Stimulated activated CD4-positive, alpha-beta T cell treated with anti-CD3 and anti-CD28 coated beads, Interleukin-4, amount 100 ng/mL, for 4 hours (primary cell): ENCODE results near the gene WDR62.

Source experiments
- DNase-seq, 2 experiments: peaks; one replicate each; pipeline ENCODE4 v3.0.0-alpha.2; 2020

Gene WDR62

GRCh38 chr19:36054733-36055686 lies at the start of gene WDR62:
Gene WDR62 (plus strand): TSS chr19:36054897. CDS start chr19:36054972, 75 bp downstream.
- DNase-seq, result peak; percentile 93 to 94

- no peak for DNase-seq
Measured at GRCh38 chr19:36006955-36007354, 47.7 kb upstream of the WDR62 start.

GRCh38 chr19:36008336-36008978 lies 46.2 kb upstream of the WDR62 start, which contains the start of gene SYNE4:
Gene SYNE4 (minus strand): TSS chr19:36008813. CDS start chr19:36008681, 132 bp downstream.
- no peak for DNase-seq

GRCh38 chr19:36009220-36009619 lies 45.5 kb upstream of the WDR62 start:
- DNase-seq, result peak; percentile 18 to 55

GRCh38 chr19:36009633-36010379 lies 44.9 kb upstream of the WDR62 start:
- no peak for DNase-seq

GRCh38 chr19:36010402-36010801 lies 44.3 kb upstream of the WDR62 start:
- no peak for DNase-seq

GRCh38 chr19:36013280-36014011 lies 41.3 kb upstream of the WDR62 start:
- no peak for DNase-seq

GRCh38 chr19:36014012-36014924 lies 40.4 kb upstream of the WDR62 start, which contains the start of gene ALKBH6:
Gene ALKBH6 (minus strand): TSS chr19:36014213. CDS start chr19:36013397, 816 bp downstream.
- peak; percentile 98 to 99 for DNase-seq

- no peak for DNase-seq
Measured at GRCh38 chr19:36019061-36019670, 35.5 kb upstream of the WDR62 start.

GRCh38 chr19:36023432-36023831 lies 31.3 kb upstream of the WDR62 start:
- DNase-seq, result no peak

GRCh38 chr19:36025541-36025940 lies 29.2 kb upstream of the WDR62 start:
- no peak for DNase-seq

GRCh38 chr19:36026091-36026876 lies 28.4 kb upstream of the WDR62 start:
- DNase-seq, result no peak

GRCh38 chr19:36027696-36028095 lies 27.0 kb upstream of the WDR62 start:
- DNase-seq, result no peak

- DNase-seq, result no peak
Measured at GRCh38 chr19:36028313-36029041, 26.2 kb upstream of the WDR62 start.

GRCh38 chr19:36030264-36031148 lies 24.2 kb upstream of the WDR62 start:
- DNase-seq, result no peak

- DNase-seq, result no peak
Measured at GRCh38 chr19:36031308-36031707, 23.4 kb upstream of the WDR62 start.

GRCh38 chr19:36032251-36033104 lies 22.2 kb upstream of the WDR62 start, which contains the start of gene CLIP3:
Gene CLIP3 (minus strand): TSS chr19:36032873. CDS start chr19:36032357, 516 bp downstream.
- peak; percentile 53 to 54 for DNase-seq
